Stimulated activated CD4-positive, alpha-beta T cell treated with anti-CD3 and anti-CD28 coated beads, TNF-alpha, amount 100 ng/mL, for 1 hour (primary cell): ENCODE results near the gene TOR1AIP1.
"Not testable (repeated sequence)": the region's sequence is repeated elsewhere in the genome, so short reads cannot be mapped to it uniquely, and the experiment has no call there.

Experiments used
- DNase-seq, 3 donors: peaks; one replicate each; pipeline ENCODE4 v3.0.0-alpha.2; 2020; ENCODE audit warnings: low read depth in 3 of 3, low spot score in 1 of 3

TOR1AIP1 gene, protein sequence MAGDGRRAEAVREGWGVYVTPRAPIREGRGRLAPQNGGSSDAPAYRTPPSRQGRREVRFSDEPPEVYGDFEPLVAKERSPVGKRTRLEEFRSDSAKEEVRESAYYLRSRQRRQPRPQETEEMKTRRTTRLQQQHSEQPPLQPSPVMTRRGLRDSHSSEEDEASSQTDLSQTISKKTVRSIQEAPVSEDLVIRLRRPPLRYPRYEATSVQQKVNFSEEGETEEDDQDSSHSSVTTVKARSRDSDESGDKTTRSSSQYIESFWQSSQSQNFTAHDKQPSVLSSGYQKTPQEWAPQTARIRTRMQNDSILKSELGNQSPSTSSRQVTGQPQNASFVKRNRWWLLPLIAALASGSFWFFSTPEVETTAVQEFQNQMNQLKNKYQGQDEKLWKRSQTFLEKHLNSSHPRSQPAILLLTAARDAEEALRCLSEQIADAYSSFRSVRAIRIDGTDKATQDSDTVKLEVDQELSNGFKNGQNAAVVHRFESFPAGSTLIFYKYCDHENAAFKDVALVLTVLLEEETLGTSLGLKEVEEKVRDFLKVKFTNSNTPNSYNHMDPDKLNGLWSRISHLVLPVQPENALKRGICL

DNA sequence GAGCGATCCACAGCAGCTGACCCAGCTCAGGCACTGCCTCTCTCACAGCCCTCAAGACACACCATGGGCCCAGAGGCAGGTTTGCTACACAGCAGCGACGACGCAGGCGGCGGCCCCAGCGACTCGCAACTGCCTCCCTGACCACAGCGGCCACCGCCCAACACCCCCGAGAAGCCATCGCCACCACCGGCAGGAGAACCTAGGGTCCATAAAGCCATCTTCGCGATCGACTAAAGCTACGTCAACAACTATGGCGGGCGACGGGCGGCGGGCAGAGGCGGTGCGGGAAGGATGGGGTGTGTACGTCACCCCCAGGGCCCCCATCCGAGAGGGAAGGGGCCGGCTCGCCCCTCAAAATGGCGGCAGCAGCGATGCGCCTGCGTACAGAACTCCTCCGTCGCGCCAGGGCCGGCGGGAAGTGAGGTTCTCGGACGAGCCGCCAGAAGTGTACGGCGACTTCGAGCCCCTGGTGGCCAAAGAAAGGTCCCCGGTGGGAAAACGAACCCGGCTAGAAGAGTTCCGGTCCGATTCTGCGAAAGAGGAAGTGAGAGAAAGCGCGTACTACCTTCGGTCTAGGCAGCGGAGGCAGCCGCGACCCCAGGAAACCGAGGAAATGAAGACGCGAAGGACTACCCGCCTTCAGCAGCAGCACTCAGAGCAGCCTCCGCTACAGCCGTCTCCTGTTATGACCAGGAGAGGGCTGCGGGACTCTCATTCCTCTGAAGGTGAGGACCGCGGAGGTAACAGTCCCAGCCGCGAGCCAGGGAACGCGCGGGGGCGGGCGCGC lies at the start of gene TOR1AIP1:
TOR1AIP1 (plus strand) TSS at position 33 of the 787 bp plus-strand sequence; CDS start at position 251, 218 bp downstream.
- DNase-seq = peak; percentile 90 to 97 (median 94)

DNA sequence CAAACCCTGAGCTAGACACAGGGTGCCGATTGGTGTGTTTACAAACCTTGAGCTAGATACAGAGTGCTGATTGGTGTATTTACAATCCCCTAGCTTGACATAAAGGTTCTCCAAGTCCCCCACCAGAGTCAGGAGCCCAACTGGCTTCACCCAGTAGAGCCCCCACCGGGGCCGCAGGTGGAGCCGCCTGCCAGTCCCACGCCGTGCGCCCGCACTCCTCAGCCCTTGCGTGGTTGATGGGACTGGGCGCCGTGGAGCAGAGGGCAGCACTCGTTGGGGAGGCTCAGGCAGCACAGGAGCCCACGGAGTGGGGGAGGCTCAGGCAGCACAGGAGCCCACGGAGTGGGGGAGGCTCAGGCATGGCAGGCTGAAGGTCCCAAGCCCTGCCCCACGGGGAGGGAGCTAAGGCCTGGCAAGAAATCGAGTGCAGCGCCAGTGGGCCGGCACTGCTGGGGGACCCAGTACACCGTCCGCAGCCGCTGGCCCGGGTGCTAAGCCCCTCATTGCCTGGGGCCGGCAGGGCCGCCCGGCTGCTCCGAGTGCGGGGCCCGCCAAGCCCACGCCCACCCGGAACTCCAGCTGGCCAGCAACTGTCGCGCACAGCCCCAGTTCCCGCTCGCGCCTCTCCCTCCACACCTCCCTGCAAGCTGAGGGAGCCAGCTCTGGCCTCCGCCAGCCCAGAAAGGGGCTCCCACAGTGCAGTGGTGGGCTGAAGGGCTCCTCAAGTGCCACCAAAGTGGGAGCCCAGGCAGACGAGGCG lies 45.2 kb upstream of the TOR1AIP1 start:
- not testable (repeated sequence) for DNase-seq

DNA sequence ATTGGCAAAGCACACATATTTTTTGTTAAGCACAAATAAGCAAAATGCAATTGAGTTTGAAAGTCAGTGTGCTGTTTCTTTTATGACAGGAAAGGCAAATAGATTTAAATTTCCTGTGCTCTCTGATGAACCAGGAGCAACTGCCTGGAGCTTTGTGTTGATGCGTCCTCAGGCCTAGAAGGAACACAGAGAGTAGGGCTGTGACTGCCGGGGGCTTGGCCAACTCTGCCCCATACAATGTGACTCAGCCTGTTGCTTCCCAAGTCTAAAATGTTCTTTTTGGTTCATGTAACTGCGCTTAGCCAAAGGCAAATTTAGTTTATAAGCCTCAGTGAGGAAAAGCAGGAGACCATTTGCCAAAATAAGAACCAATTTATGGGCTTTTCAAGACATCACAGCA lies 42.0 kb upstream of the TOR1AIP1 start:
- no peak for DNase-seq

DNA sequence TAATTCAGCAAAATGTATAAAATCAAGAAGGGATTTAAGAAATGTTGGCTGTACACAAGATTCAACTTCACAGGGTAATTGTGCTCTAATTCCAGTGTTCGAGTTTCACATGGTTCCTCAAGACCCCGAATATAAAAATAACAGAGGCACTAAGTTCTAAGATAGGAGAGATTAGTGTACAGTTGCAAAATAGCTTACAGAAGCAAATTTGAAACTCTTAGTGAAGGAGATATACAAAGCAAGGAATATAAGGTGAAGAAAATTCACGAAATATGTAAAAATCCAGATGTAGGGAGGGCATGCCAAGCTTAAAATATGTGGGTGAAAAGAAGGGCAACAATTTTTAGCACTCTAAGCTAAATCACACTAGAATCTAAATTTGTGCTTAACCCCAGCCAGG lies 33.9 kb upstream of the TOR1AIP1 start:
- DNase-seq = no peak

- DNase-seq = no peak
Observed at GRCh38 chr1:179853102-179853501, 29.0 kb upstream of the TOR1AIP1 start.

GRCh38 chr1:179855831-179856230 lies 26.3 kb upstream of the TOR1AIP1 start:
- not testable (repeated sequence) for DNase-seq

GRCh38 chr1:179856296-179856695 lies 25.8 kb upstream of the TOR1AIP1 start:
- DNase-seq = no peak

DNA sequence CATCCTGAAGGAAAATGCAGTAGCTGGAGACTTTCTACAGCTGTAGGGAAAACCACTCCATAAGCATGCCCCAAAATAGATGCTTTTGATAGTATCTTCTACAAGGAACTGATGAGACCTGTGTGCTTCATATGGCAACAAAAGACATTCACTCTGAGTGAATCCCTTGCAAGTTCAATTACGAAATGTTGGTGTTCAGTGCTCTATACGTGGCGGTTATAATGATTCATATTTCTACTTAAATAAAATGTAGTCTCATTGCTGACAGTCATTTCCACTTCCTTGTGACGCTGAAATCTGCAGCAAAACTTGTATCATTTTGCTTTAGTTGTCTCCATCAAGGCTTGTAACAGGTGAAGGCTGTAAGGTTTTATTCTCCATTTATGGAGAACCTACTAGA lies 25.1 kb upstream of the TOR1AIP1 start:
- DNase-seq = no peak

- DNase-seq = no peak
Observed at GRCh38 chr1:179860652-179861051, 21.4 kb upstream of the TOR1AIP1 start.

DNA sequence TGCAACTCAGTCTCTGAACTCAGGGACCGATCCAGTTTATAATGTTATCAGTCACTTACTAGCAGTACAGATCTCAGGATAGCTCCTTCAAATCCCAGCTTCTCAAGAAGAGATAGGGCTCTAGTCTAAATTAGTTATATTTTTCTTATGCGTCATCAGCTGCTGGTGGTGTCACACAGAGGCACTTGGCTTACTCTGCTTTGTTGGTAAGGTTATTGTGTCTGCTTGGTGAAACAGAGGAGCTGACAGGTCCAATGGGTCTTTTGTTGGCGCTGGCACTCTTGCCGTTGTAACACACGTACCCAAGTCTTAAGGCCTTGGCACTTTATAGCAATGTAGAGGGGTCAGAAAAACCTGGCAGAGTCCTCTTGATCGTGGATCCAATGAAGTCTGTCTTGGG lies 16.7 kb upstream of the TOR1AIP1 start:
- DNase-seq = no peak

DNA sequence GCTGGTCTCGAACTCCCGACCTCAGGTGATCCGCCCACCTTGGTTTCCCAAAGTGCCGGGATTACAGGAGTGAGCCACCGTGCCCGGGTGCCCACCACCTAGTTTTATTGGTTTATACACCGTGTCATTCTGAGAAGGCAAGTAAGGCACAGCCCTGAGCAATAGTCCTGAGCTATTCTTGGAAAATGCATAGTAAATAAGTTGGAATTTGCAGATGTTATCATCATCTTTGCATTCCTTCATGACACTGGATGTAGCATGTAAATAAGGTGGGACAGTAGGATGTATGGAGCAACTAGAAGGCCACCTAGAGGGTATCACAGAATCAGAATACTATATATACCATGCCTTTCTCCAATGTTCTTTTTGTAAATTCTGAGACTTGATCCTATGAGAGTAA lies 15.5 kb upstream of the TOR1AIP1 start:
- DNase-seq = no peak

DNA sequence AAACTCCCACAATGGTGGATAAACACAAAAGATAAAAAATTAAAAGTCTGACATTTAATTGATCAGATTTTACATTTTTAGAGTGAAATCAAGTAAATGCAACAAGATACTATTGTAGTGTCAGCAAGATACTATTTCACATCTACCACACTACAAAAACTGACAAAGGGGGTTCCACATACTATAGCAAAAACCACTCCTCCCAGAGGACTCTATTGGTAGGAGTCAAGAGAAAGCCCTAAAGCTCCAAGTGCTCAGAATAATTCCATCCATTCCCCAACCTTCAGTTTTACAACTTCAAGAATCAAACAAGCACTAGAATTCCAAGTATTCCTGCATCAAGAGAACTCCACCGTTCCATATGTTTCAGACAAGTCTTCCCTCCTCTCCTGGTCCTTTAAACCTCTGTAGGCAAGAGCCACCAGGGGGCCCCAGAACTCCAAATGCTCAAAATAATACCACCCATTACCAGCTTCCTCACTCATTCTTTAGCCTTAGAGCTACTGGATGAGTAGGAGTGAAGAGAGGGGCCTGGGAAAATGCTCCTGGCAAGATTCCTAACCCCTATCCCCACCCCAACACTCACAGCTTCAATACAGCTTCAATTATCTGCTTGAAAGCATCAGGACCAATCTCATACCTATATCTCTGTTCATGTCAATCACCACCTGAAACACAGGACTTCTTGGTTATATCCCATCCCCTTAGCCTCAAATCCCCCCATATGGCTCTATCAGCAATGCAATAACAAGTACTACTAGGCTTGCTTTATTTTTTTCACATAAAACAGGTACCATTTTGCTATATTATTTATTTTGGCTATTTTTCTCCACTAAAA lies 14.4 kb upstream of the TOR1AIP1 start:
- DNase-seq = peak in 1 of 3 donors; percentile 38

- DNase-seq = no peak
Observed at GRCh38 chr1:179870870-179871269, 11.2 kb upstream of the TOR1AIP1 start.

DNA sequence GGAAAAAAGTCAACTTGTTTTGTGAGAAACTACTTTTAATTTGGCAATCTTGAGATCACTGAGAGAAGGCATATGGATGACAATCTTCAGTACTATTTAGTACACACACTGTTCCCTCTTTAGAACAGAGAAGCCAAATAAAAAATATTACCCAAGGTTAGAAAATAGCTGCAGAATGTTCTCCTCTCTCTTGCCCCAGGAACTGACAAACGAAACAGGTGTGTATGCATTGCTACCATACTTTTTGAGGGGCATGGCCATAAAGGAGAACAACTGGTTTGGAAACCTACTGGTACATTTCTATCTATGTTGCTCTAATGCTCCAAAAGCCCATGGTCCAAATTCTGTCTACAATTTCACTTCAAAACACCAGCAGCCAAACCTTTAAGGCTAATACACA lies 10.1 kb upstream of the TOR1AIP1 start:
- DNase-seq = no peak

- DNase-seq = no peak
Observed at GRCh38 chr1:179872558-179872957, 9.5 kb upstream of the TOR1AIP1 start.

- DNase-seq = no peak
Observed at GRCh38 chr1:179873438-179873851, 8.6 kb upstream of the TOR1AIP1 start.

DNA sequence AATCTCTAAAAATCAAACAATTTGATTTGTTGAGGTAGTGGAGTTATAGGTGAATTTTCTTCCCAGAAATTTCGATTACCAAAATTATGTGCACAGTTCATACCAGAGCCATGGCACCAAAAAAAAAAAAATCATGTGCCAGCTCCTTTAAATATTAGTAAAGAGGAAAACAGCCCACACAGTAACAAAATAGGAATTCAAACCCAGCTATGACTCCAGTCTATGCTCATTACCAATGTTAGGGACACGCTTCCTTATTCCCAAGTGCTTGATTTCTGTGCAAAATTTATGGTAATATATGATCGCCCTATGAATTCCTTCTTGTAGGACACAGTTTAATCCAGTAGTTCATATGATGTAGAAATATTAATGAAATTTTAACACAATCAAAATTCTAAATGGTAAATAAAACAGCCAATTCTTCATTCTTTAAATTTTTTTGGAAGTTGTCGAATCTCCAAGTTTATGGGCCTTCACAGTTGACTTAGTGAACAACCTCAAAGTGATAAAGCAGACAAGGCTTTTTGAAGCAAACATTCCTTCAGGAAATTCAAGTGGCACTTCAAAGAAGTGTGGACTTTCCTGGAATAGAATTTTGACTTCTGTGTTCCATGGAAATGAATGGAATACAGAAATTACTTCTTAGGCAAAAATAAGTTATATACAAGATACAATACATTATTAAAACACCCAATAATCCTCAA lies 6.3 kb upstream of the TOR1AIP1 start:
- DNase-seq = no peak

GRCh38 chr1:179876300-179876715 lies 5.8 kb upstream of the TOR1AIP1 start:
- no peak for DNase-seq

DNA sequence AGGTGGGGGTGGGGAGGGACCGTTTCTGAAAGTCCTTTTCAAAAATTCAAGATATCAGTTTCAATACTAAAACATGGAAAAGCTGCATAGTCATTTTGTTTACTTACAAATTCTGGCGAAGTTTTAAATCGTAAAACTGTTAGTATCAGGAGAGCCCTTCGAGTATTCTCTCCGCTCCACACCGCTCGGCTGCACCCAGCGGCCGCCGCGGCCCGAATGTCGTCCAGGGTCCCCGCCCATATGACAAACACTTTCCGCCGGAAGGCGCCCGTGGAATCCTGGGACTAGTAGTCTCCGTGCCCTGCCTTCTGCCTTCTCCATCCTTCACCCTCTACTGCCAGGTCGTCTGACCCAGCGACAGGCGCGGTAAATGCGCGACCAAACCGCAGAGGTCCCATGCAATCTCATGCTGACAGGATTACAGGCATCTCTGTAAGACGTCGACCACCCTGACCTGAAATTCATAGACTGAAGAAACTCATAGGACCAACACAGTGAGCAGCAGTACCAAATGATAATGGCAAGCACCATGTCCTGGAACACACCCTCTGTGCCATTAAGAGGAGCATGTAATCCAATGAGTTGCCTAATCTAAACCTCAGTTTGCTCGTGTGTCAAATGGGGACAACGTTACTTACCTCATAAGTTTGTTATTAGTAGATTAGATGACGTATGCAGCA lies 4.4 kb upstream of the TOR1AIP1 start, which contains the start of gene TOR1AIP2:
TOR1AIP2 (minus strand) TSS at position 218 of the 680 bp plus-strand sequence. CDS start 25,138 bp downstream, outside the sequence.
- peak; percentile 68 to 76 (median 68) for DNase-seq
